K562 (cell line): ENCODE data around the gene TBC1D2. TPM values are rescaled to one million over a fixed set of nuclear protein-coding genes. Genes with fewer than 3 reads are reported as not detected.

Experiments
- ATAC-seq: fragments of 200-7000 bp; cut with Tn5 transposase; 3 replicates; pipeline ENCODE4 v1.9.1; 2020; ENCODE audit warnings: moderate library complexity
- BruUV-seq: library from RNA; stranded (reverse); fragments of 400-500 nt; replicated peaks from 2 replicates; lab custom pipeline; 2021; lab: Mats Ljungman, UMichigan
- CTCF ChIA-PET: fragments of 300-600 bp; formaldehyde crosslinking; extraction: SDS; loops from one replicate; lab custom pipeline; 2021; ENCODE audit warnings: low intra/inter-chr PET ratio; lab: Yijun Ruan, JAX
- POLR2A ChIA-PET: fragments of 300-600, 350-650 bp; sonication (Branson Sonifier 250); formaldehyde crosslinking; extraction: SDS; loops from one replicate; lab custom pipeline; 2021; ENCODE audit warnings: antibody characterized with exemption, inconsistent platforms; lab: Yijun Ruan, JAX
- DNase-seq, 4 experiments: peaks; one replicate each; pipeline versions ENCODE4 v3.0.0 to v3.0.0-alpha.2; 2011 to 2018; ENCODE audit warnings: low spot score in 3 of 4, mixed read lengths in 3 of 4; ENCODE audit errors: extremely low read depth in 1 of 4
- FAIRE-seq: peaks from 2 replicates; lab custom pipeline; 2011; peaks lifted over from hg19 to GRCh38; lab: Jason Lieb, UNC
- H2AFZ ChIP-seq: 2 replicates; pipeline ENCODE4 v1.6.0; 2011; ENCODE audit warnings: low read depth, low read length, control low read depth, inconsistent platforms
- H3K27ac ChIP-seq: fragments of 200-600 bp; 3 replicates; pipeline ENCODE4 v1.8.0; 2011; ENCODE audit warnings: low read depth, mild to moderate bottlenecking, control low read depth, inconsistent platforms, low read length, moderate library complexity, mixed read lengths; ENCODE audit errors: extremely low read depth
- H3K27me3 ChIP-seq, 2 experiments: fragments of 300-600 bp in 1 of 2; 2 replicates in 1 of 2; 3 replicates in 1 of 2; pipeline versions ENCODE4 v1.6.0 to v1.8.0; 2011; ENCODE audit warnings: inconsistent platforms in 2 of 2, low read length in 2 of 2, mild to moderate bottlenecking in 1 of 2, mixed read lengths in 1 of 2, moderate library complexity in 1 of 2; ENCODE audit not compliant: control insufficient read depth in 2 of 2, insufficient read depth in 2 of 2
- H3K36me3 ChIP-seq: fragments of 300-600 bp; 3 replicates; pipeline ENCODE4 v1.8.0; 2011; ENCODE audit warnings: mild to moderate bottlenecking, low read length, inconsistent platforms; ENCODE audit not compliant: control insufficient read depth, insufficient read depth
- H3K4me1 ChIP-seq, 2 experiments: fragments of 200-600 bp in 1 of 2; replicated peaks in 1 of 2; 2 replicates in 1 of 2; 3 replicates in 1 of 2; pipeline versions ENCODE4 v1.5.1 to v1.8.0; 2011; ENCODE audit warnings: inconsistent platforms in 2 of 2, low read length in 2 of 2, mild to moderate bottlenecking in 1 of 2, mixed read lengths in 1 of 2, moderate library complexity in 1 of 2; ENCODE audit not compliant: control insufficient read depth in 2 of 2, insufficient read depth in 2 of 2
- H3K4me2 ChIP-seq: 2 replicates; pipeline ENCODE4 v1.6.1; 2011; ENCODE audit warnings: low read length, control low read depth, inconsistent platforms, mixed read lengths; ENCODE audit not compliant: insufficient read depth
- H3K4me3 ChIP-seq: fragments of 200-600 bp; sonication (generic), shearing (Covaris generic); 2 replicates; pipeline ENCODE4 v1.5.1; 2016; ENCODE audit warnings: control low read depth, inconsistent platforms
- H3K79me2 ChIP-seq: fragments of 200-600 bp; 3 replicates; pipeline ENCODE4 v1.8.0; 2011; ENCODE audit warnings: low read length, inconsistent platforms; ENCODE audit not compliant: control insufficient read depth, insufficient read depth
- H3K9ac ChIP-seq, 2 experiments: 2 replicates each; pipeline versions ENCODE4 v1.6.0 to v1.6.1; 2011; ENCODE audit warnings: low read depth in 2 of 2, low read length in 2 of 2, control low read depth in 1 of 2, inconsistent platforms in 1 of 2, mild to moderate bottlenecking in 1 of 2, mixed read lengths in 1 of 2; ENCODE audit not compliant: insufficient read depth in 1 of 2
- H3K9me1 ChIP-seq: one replicate; pipeline ENCODE4 v1.6.0; 2011; ENCODE audit warnings: inconsistent platforms, mild to moderate bottlenecking, low read length, moderate library complexity; ENCODE audit not compliant: control insufficient read depth, insufficient read depth
- H3K9me3 ChIP-seq: replicated peaks from 2 replicates; pipeline ENCODE4 v1.5.1; 2011; ENCODE audit warnings: low read depth, low read length, inconsistent platforms; ENCODE audit not compliant: control insufficient read depth, insufficient read depth
- H4K20me1 ChIP-seq: replicated peaks from 2 replicates; pipeline ENCODE4 v1.6.1; 2011; ENCODE audit warnings: low read length, inconsistent platforms, mixed read lengths; ENCODE audit not compliant: control insufficient read depth, insufficient read depth
- KLF1 ChIP-seq: fragments of 450-650 bp; IDR thresholded peaks from 2 replicates; pipeline ENCODE4 v1.6.1; 2016; ENCODE audit warnings: missing genetic modification characterization, missing compliant biosample characterization
- MYNN ChIP-seq, 2 experiments: sonication (generic); formaldehyde crosslinking in 1 of 2; IDR thresholded peaks; 2 replicates each; pipeline versions ENCODE4 v1.5.0 to v1.6.1; 2016 to 2020; ENCODE audit warnings: antibody characterized with exemption in 1 of 2, missing genetic modification reagents in 1 of 2
- PRMT5 ChIP-seq: sonication (generic); formaldehyde crosslinking; IDR thresholded peaks from 2 replicates; pipeline ENCODE4 v1.5.0; 2020; ENCODE audit warnings: missing genetic modification reagents
- RFX7 ChIP-seq: fragments of 250-450 bp; sonication (Bioruptor Pico); IDR thresholded peaks from 2 replicates; pipeline ENCODE4 v1.5.1; 2021; ENCODE audit warnings: mild to moderate bottlenecking
- SMAD4 ChIP-seq: fragments of 250-450 bp; sonication (Bioruptor Pico); conservative IDR thresholded peaks from 2 replicates; pipeline ENCODE4 v1.8.0; 2021; ENCODE audit warnings: inconsistent platforms, mild to moderate bottlenecking, moderate library complexity
- WHSC1 ChIP-seq: IDR thresholded peaks from one replicate; pipeline ENCODE4 v1.6.1; 2012; ENCODE audit warnings: low read length, control low read depth, inconsistent platforms
- ZNF140 ChIP-seq: fragments of 250-450 bp; sonication (Bioruptor Pico); IDR thresholded peaks from 2 replicates; pipeline ENCODE4 v1.8.0; 2021; ENCODE audit warnings: moderate library complexity, mild to moderate bottlenecking, inconsistent platforms
- ZNF282 ChIP-seq: sonication (generic); formaldehyde crosslinking; IDR thresholded peaks from 2 replicates; pipeline ENCODE4 v1.8.1; 2023; ENCODE audit warnings: missing genetic modification reagents
- ZNF699 ChIP-seq: fragments of 250-450 bp; sonication (Bioruptor Pico); IDR thresholded peaks from 2 replicates; pipeline ENCODE4 v1.8.0; 2021; ENCODE audit warnings: mild to moderate bottlenecking, moderate library complexity; ENCODE audit not compliant: insufficient replicate concordance
- WGBS: fragments of 100-300 bp; shearing (Covaris generic); methylation state at CpG from one replicate; pipeline ENCODE4 v1.1.6; 2016; ENCODE audit warnings: low coverage, mixed read lengths; ENCODE audit not compliant: insufficient coverage; ENCODE audit errors: missing lambda C conversion rate; 5-methylcytosine and 5-hydroxymethylcytosine counted together
- in situ Hi-C: fragments of 300-500 bp; cut with MboI; formaldehyde crosslinking; loops from 4 replicates; pipeline ENCODE4 v1.15.0; 2018; ENCODE audit warnings: inconsistent platforms, mixed read lengths
- intact Hi-C: fragments of 100-400 bp; cut with micrococcal nuclease; formaldehyde crosslinking; loops from 2 replicates; pipeline ENCODE4 v1.14.2; 2022
- polyA plus RNA-seq, 8 experiments: library from polyadenylated mRNA; depleted of rRNA in 4 of 8; stranded (reverse) in 5 of 8; unstranded in 3 of 8; fragments of >200 nt; fragmentation: Nextera tagmentation in 2 of 8; fragmentation: Illumina TruSeq in 1 of 8; extraction: Ambion mirVana in 2 of 8; extraction: Trizol in 1 of 8; gene quantifications; 2 replicates each; pipeline versions ENCODE4 v1.2.1 to v1.2.3, GENCODE V29; 2011 to 2014; ENCODE audit warnings: inconsistent platforms in 1 of 8, missing spikeins in 1 of 8
- total RNA-seq, 7 experiments: library from RNA; depleted of rRNA in 6 of 7; stranded (reverse); fragments of >200 nt in 6 of 7; fragmentation: Illumina TruSeq in 2 of 7; extraction: Trizol in 2 of 7; gene quantifications; 2 replicates each; pipeline versions ENCODE4 v1.2.1 to v1.2.3, GENCODE V29; 2011 to 2021; ENCODE audit warnings: low replicate concordance in 1 of 7
- TF ChIP-seq, protein P1 (sequence below), 3 experiments: fragments of 200-800 bp in 1 of 3; sonication (Bioruptor generic) in 1 of 3; sonication (generic) in 1 of 3; formaldehyde crosslinking in 1 of 3; IDR thresholded peaks; 2 replicates each; pipeline versions ENCODE4 v1.6.1 to v1.8.0; 2016 to 2022; ENCODE audit warnings: mild to moderate bottlenecking in 2 of 3, missing compliant biosample characterization in 2 of 3, missing genetic modification characterization in 2 of 3, missing genetic modification reagents in 1 of 3
- TF ChIP-seq, protein P2 (sequence below), 2 experiments: fragments of 450-650 bp; IDR thresholded peaks; 2 replicates each; pipeline ENCODE4 v1.6.1; 2016
- TF ChIP-seq, protein P3 (sequence below): fragments of 250-450 bp; sonication (Bioruptor Pico); IDR thresholded peaks from 2 replicates; pipeline ENCODE4 v1.8.0; 2022; ENCODE audit warnings: inconsistent platforms
- TF ChIP-seq, protein P4 (sequence below): fragments of 450-650 bp; formaldehyde crosslinking; IDR thresholded peaks from 2 replicates; pipeline ENCODE4 v1.4.0; 2020; ENCODE audit warnings: mild to moderate bottlenecking

Gene TBC1D2
- total and polyA plus RNA-seq, 9 of the 15 experiments (the other 6 are each of a cell fraction or from before 2014, with no cell fraction given) = 0.10 to 7.0 (median 2.5) TPM

DNA sequence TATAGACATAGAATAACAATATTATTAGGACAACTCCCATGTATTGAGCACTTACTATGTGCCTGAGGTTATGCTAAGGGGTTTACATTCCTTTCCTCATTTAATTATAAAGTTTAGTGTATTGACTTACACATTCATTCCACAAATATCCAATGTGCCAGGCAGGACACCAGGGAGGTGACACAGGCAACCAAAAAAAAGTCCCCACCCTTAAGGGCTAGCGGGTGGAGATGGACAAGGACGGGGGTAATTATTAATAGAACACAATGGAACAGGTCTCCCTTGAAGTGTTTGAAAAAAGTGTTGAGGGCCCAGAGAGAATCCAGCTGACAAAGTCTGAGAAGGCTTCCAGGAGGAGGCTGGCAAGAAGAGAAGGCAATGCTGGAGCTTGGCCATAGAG lies 5.7 kb downstream of the TBC1D2 start:
- Histone ChIP-seq H3K4me2 (no peak overlapping the region), H3K4me1 (peaks cover 45 to 51% of the 10 kb centered on the region in 2 experiments), H3K9ac (peak overlapping the region in 1 of 2 experiments; percentile 60; a peak in 2 of 4 replicates), H3K79me2 (peaks cover 12% of the 10 kb centered on the region), H3K4me3 (no peak overlapping the region), H3K27ac (peak overlapping the region; percentile 91; the same call in 1 of the 3 replicates), H3K36me3 (peaks cover 22% of the 10 kb centered on the region; the same call in 2 of the 3 replicates)
- ATAC-seq = no peak
- in situ Hi-C loops = loop anchor here (25.0 kb wide), 1 partner anchor 337 kb away; the partner anchor contains the start of gene TRMO
- ChIA-PET CTCF (no interaction called here), POLR2A (interaction anchor here (0.6 kb wide), 1 partner anchor 495 kb away, joined by 3 read pairs; no protein-coding TSS in a partner anchor)
- WGBS = 100% methylated on average over 2 of the region's 2 CpGs
- no peak for FAIRE-seq
- TF ChIP-seq, protein P1, sequence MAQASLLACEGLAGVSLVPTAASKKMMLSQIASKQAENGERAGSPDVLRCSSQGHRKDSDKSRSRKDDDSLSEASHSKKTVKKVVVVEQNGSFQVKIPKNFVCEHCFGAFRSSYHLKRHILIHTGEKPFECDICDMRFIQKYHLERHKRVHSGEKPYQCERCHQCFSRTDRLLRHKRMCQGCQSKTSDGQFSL (CRISPR knock-in tag; IDR thresholded peaks at IDR 0.05) = no peak
- TF ChIP-seq, protein P1 (tag; IDR thresholded peaks at IDR 0.05) = no peak
- TF ChIP-seq ZNF699 (CRISPR knock-in tag) (no peak), SMAD4 (CRISPR knock-in tag) (no peak), MYNN (IDR thresholded peaks at IDR 0.05) (no peak), MYNN (CRISPR knock-in tag; IDR thresholded peaks at IDR 0.05) (no peak), ZNF282 (no peak), PRMT5 (no peak), WHSC1 (no peak), ZNF140 (CRISPR knock-in tag) (no peak), RFX7 (CRISPR knock-in tag) (no peak), KLF1 (tag) (no peak)
- TF ChIP-seq, protein P2, sequence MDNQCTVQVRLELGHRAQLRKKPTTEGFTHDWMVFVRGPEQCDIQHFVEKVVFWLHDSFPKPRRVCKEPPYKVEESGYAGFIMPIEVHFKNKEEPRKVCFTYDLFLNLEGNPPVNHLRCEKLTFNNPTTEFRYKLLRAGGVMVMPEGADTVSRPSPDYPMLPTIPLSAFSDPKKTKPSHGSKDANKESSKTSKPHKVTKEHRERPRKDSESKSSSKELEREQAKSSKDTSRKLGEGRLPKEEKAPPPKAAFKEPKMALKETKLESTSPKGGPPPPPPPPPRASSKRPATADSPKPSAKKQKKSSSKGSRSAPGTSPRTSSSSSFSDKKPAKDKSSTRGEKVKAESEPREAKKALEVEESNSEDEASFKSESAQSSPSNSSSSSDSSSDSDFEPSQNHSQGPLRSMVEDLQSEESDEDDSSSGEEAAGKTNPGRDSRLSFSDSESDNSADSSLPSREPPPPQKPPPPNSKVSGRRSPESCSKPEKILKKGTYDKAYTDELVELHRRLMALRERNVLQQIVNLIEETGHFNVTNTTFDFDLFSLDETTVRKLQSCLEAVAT (IDR thresholded peaks at IDR 0.05) = no peak
- TF ChIP-seq, protein P3, sequence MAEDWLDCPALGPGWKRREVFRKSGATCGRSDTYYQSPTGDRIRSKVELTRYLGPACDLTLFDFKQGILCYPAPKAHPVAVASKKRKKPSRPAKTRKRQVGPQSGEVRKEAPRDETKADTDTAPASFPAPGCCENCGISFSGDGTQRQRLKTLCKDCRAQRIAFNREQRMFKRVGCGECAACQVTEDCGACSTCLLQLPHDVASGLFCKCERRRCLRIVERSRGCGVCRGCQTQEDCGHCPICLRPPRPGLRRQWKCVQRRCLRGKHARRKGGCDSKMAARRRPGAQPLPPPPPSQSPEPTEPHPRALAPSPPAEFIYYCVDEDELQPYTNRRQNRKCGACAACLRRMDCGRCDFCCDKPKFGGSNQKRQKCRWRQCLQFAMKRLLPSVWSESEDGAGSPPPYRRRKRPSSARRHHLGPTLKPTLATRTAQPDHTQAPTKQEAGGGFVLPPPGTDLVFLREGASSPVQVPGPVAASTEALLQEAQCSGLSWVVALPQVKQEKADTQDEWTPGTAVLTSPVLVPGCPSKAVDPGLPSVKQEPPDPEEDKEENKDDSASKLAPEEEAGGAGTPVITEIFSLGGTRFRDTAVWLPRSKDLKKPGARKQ (CRISPR knock-in tag) = no peak
- TF ChIP-seq, protein P4, sequence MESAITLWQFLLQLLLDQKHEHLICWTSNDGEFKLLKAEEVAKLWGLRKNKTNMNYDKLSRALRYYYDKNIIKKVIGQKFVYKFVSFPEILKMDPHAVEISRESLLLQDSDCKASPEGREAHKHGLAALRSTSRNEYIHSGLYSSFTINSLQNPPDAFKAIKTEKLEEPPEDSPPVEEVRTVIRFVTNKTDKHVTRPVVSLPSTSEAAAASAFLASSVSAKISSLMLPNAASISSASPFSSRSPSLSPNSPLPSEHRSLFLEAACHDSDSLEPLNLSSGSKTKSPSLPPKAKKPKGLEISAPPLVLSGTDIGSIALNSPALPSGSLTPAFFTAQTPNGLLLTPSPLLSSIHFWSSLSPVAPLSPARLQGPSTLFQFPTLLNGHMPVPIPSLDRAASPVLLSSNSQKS (CRISPR knock-in tag) = no peak
- TF ChIP-seq, all 486 proteins: peak for 0
- no peak for DNase-seq
- H3K9me3 ChIP-seq = no peaks in the 10 kb centered on the region
- H3K27me3 ChIP-seq = no peaks in the 10 kb centered on the region
- intact Hi-C loops = no loop called here
- no TSS peak for BruUV-seq
- no peaks in the 10 kb centered on the region for H3K9me1 ChIP-seq
- no peak overlapping the region for H2AFZ ChIP-seq
- H4K20me1 ChIP-seq = no peaks in the 10 kb centered on the region
